ENCODE measurements around the gene GTF3C2. TPM values are rescaled to one million over a fixed set of nuclear protein-coding genes. Genes with fewer than 3 reads are reported as not detected.
A peak's percentile ranks its signal among the peaks of the same experiment; 100 is the strongest.

GTF3C2 gene
- total and polyA plus RNA-seq, 2 of the 13 experiments (the other 11 are each of a cell fraction or from before 2014, with no cell fraction given): 77.5 to 130 TPM

DNA sequence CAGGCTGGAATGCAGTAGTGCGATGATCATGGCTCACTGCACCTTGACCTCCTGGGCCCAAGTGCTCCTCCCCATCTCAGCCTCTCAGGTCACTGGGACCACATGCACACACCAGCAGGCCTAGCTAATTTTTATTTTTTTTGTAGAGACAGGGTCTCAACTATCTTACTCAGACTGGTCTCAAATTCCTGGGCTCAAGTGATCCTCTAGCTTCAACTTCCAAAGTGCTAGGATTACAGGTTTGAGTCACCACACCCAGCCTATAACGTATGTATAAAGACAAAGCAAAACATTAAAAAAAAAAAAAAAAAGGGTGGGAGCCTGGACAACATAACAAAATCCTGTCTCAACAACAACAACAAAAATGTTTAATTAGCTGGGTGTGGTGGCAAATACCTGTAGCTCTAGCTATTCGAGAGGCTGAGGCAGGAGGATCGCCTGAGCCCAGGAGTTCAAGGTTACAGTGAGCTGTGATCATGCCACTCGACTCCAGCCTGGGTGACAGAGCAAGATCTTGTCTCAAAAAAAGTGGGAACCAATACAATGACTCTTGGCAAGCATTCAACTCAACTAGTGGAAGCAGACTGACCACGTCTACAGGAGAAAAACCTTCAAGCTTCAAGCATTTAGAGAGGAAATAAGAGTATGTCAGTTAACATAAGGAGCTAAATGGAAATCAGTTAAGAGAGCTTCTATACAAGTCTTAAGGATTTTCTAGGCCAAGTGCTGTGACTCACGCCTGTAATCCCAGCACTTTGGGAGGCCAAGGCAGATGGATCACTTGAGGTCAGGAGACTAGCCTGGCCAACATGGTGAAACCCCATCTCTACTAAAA lies 2.6 kb downstream of the GTF3C2 start (continued):
- TF ChIP-seq LRRFIP1 (CRISPR knock-in tag; conservative IDR thresholded peaks at IDR 0.05): no peak
- no peak for TF ChIP-seq CBX1 (IDR thresholded peaks at IDR 0.05; ENCODE audit: low read depth)
- TF ChIP-seq ZNF619 (CRISPR knock-in tag; IDR thresholded peaks at IDR 0.05): peak; percentile 82; the same call in 1 of the 2 replicates
- peak; percentile 80 for TF ChIP-seq PHF21A (CRISPR knock-in tag; IDR thresholded peaks at IDR 0.05)
- TF ChIP-seq KMT2A (CRISPR knock-in tag; IDR thresholded peaks at IDR 0.05): peak; percentile 49; the same call in 1 of the 2 replicates
- no peak for TF ChIP-seq ZC3H13 (CRISPR knock-in tag; IDR thresholded peaks at IDR 0.05)
- no peak; the same call in 1 of the 2 replicates for TF ChIP-seq POLR2G (IDR thresholded peaks at IDR 0.05; ENCODE audit: low read depth, low read length)
- peak; percentile 53; the same call in 1 of the 2 replicates for TF ChIP-seq ZNF143 (CRISPR knock-in tag; IDR thresholded peaks at IDR 0.05)
- no peak for TF ChIP-seq ATF7 (IDR thresholded peaks at IDR 0.05)
- 0 out of 2 replicates have a peak, but pooled peaks have one; percentile 54 for TF ChIP-seq ATF7 (CRISPR knock-in tag; IDR thresholded peaks at IDR 0.05)
- 0 out of 2 replicates have a peak, but pooled peaks have one; percentile 9 for TF ChIP-seq CBFB (CRISPR knock-in tag; IDR thresholded peaks at IDR 0.05)
- TF ChIP-seq, protein P1, sequence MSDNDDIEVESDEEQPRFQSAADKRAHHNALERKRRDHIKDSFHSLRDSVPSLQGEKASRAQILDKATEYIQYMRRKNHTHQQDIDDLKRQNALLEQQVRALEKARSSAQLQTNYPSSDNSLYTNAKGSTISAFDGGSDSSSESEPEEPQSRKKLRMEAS (IDR thresholded peaks at IDR 0.05): peak; percentile 84
- TF ChIP-seq MXI1 (IDR thresholded peaks at IDR 0.05; ENCODE audit: borderline replicate concordance, low read depth, low read length): peak; percentile 57; the same call in 1 of the 3 replicates
- no peak for TF ChIP-seq MTA1 (CRISPR knock-in tag; IDR thresholded peaks at IDR 0.05; ENCODE audit: borderline replicate concordance)
- peak; percentile 10; the same call in 1 of the 2 replicates for TF ChIP-seq MIXL1 (CRISPR knock-in tag; IDR thresholded peaks at IDR 0.05)
- peak; percentile 22 for TF ChIP-seq MIER3 (CRISPR knock-in tag; IDR thresholded peaks at IDR 0.05; ENCODE audit: borderline replicate concordance)
- 0 out of 2 replicates have a peak, but pooled peaks have one; percentile 69 for TF ChIP-seq ZBTB3 (CRISPR knock-in tag; IDR thresholded peaks at IDR 0.05; ENCODE audit: borderline replicate concordance, low read depth)
- TF ChIP-seq, protein P2, sequence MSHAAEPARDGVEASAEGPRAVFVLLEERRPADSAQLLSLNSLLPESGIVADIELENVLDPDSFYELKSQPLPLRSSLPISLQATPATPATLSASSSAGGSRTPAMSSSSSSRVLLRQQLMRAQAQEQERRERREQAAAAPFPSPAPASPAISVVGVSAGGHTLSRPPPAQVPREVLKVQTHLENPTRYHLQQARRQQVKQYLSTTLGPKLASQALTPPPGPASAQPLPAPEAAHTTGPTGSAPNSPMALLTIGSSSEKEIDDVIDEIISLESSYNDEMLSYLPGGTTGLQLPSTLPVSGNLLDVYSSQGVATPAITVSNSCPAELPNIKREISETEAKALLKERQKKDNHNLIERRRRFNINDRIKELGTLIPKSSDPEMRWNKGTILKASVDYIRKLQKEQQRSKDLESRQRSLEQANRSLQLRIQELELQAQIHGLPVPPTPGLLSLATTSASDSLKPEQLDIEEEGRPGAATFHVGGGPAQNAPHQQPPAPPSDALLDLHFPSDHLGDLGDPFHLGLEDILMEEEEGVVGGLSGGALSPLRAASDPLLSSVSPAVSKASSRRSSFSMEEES (CRISPR knock-in tag; IDR thresholded peaks at IDR 0.05): no peak; the same call in none of the 2 replicates
- no peak for TF ChIP-seq STAG1 (CRISPR knock-in tag; IDR thresholded peaks at IDR 0.05)
- TF ChIP-seq HDAC1 (CRISPR knock-in tag; IDR thresholded peaks at IDR 0.05): peak; percentile 46; the same call in 1 of the 2 replicates
- no peak for TF ChIP-seq ZNF3 (CRISPR knock-in tag; IDR thresholded peaks at IDR 0.05)
- no peak for TF ChIP-seq ZNF382 (CRISPR knock-in tag; IDR thresholded peaks at IDR 0.05; ENCODE audit: borderline replicate concordance)
